NCI-H187 (cell line): Measurements from ENCODE around the gene RBM33.
"Not testable (repeated sequence)": the region's sequence is repeated elsewhere in the genome, so short reads cannot be mapped to it uniquely, and the experiment has no call there.

Experiments used
- DNase-seq, 2 experiments: peaks; one replicate each; lab custom pipeline; 2025; lab: John Stamatoyannopoulos, UW

The RBM33 gene

DNA sequence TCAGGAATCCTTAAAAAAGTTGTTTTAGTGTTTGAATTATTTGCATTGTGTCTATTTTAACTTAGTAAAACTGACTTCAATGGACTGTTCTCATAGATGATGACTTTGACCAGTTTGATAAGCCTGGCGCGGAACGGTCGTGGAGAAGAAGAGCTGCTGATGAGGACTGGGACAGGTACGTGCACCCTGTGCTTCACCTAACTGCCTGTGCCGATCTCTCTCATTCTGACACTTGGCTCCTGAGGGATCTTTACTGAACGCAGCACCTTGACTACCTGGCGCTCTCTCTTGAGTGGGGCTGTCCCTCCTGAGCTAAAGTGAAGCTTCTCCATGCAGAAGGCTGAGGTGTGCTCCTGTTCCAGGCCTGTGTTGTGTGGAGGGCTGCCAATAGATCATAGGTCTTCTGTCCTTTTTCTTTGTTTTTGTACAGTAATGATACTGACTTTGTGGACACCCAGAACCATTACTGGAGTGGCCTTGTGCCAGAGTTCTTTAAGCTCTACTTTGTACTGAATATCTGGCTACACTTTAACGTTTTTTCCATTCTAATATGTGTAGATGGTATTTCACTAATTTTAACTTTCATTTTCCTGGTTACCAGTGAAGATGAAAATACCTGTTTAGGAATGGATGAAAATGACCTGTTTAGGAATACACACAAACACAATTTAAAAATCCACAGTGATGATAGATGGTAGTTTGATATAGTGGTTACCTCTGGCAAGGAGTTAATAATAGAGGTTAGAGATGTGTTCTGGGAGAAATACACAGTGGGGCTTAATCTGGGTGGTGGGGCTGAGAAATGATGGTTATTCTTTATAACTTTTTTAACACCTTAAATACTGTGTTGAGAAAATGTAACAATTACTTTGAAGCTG is 20.9 kb downstream of the RBM33 start:
- DNase-seq = no peak

DNA sequence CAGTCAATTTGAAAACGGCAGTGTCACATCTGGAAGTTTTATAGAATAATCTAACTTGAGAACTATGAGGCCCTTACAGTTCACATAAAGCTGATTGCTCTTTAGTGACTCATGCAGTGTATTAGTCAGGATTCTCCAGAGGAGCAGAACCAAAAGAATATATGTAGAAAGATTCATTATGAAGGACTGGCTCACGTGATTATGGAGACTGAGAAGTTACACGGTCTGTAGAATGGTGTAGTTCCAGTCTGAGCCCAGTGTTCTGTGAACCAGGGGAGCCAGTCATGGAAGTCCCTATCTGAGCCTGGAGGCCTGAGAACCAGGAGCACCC is 21.5 kb downstream of the RBM33 start:
- no peak for DNase-seq

DNA sequence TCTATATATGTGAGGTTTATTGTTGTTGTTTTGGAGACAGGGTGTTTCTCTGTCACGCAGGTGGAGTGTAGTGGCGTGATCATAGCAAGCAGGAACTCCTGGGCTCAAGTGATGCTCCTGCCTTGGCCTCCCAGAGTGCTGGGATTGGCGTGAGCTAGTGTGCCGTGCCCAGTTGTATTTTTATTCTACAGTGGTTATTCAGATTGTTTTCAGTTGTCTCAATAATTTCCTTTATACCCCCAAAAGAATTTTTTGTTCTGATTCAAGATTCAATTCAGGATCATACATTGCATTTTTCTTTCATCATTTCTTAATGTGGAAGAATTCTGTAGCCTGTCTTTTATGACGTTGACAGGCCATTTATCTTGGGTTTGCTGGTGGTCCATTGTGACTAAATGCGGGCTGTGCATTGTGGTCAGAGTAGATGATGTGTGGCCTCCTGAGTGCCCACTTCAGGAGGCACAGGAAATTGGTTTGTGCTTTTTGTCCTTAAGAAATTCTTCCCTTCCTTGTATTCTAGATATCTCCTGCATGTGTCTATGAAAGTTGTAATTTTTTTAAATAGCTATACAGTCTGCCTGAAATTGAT is 22.9 kb downstream of the RBM33 start:
- no peak for DNase-seq

DNA sequence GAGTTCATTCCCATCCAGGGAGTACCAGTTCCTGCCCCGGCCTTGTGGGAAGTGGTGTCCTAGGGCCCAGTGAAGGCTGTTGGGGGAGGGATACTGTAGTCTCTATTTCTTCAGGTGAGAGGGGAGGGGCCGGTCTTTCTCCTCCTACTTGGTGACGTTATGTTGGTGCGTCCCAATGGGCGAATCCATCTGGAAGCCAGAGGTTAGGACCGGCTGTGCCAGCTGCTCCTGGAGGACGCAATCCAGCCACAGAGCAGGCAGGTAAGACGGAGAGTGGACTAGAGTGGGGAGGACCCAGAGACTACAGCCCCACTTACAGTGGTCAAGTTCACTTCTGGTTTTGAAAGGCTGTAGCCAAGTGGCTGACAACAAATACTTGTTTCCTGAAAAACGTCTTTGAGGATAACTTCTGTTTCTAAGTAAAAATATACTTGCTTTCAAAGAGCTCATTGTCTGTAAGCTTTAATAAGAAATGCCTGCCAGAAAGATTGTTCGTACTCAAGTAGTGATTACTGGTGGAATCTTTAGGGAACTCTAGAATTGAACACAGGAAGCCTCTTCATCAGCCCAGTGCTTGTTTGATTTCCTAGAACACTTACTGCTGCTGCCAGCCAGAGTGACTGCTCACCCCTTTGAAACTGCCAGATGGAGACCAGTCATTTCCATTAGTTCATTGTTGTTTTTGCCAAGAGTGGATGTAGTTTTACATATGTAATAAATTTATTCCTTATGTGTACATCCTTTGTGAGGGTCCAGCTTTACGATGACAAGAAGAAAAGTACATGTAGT is 25.4 kb downstream of the RBM33 start:
- DNase-seq = no peak

DNA sequence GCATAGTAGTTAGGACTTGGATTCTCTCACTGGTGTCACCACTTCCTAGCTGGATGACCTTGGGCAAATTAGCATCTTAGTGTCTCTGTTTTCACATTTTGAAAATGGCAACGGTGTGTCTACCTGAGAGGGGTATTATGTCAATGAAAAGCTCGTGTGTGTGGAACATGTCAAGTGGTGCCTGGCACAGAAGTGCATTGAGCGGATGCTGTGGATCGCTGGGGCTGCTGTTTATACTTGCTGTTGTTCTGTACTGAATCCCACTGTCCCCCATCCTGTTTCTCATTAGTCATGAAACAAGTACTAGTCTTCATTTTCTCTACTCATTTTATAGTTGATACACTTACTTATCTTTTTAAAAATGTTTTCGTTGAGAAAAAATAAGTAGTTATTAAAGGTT is 26.1 kb downstream of the RBM33 start:
- DNase-seq = no peak

DNA sequence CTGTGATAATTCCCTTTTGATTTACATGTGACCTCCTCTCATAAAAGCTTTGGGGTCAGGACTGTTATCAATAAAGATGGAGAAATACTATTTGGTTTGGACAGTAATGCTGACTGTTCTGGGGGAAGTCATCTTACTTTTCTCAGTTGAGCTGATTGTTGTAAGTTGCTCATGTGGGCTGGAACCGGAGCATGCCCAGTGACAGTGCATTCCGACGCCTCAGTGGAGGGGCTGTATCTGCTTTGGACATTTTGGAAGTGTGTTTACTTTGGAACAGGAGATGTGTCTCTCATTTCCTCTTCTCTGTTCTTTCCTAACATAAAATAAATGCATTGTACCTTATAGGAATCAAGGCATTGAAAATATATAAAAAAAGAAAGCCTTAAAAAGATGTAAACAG is 30.1 kb downstream of the RBM33 start:
- no peak for DNase-seq

DNA sequence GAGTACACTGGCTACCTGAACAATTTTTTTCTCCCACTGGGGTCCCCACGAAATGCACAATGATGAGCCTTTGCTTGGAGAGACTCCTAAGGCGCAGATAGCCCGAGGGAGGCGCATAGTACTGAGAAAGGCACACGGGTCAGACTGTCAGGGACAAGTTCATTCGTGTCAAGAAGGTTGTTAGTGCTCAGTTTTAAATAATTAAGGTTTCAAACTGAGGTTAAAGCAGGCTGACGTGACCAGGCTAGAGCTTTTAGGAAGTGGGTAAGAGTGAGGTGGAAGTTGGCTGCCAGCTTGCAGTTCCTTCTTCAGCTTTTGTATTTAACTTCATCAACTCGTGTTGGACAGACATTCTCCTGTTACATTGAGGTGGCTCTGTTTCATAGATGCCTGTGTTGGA is 31.6 kb downstream of the RBM33 start:
- DNase-seq = no peak

DNA sequence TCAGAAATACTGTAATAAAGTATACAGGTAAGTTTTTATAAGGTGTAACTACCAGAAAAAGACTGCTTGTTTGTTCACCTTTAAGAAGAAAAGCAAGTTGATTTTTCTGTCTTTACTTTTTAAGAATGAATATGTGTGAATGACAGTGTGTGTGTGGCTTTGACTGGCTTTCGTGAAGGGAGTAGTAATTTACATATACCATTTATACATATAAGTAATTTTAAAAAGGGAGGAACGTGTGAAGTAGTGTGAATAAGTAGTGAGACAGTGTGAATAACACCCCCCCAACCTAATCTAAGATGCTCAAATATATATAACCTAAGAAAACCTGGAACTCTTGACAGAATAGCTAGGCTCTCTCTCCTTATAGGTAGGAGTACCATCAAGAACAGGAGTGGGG is 33.2 kb downstream of the RBM33 start:
- DNase-seq = no peak

DNA sequence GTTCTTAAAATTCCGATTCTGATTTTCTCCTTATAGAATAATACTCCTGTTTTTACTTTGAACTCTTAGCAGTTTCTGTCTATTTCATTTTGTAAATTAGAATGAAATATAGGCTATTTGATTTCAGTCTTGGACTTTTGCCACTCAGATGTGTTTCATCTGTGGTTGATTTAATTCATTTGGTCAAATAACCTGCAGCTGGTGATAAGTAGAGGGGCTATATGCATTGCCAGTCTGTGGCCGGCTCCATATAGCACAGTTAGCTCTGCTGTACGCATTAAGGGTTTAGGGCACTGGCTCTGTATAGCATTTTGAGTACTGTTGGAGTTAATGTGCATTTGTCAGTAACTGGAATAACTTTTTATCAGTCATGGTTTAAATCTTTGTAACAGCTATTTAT is 35.7 kb downstream of the RBM33 start:
- no peak for DNase-seq

DNA sequence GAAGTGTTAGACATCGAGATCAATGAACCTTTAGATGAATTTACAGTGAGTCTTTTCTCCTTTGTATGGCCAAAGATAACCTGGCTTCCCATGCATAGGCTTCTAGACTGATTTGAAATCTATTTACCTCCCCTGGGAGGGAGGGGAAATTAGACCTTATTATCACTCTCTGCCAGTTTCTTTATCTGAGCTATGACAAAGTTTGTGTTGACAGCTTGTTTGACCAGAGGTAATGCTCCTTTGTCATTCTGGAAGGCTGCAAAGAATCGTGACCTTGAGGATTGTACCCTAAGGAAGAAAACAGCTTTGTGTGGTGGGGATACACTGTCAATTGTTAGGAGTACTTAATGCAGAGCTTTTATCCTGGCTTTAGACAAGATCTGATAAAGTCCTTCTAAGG is 36.4 kb downstream of the RBM33 start:
- no peak for DNase-seq

DNA sequence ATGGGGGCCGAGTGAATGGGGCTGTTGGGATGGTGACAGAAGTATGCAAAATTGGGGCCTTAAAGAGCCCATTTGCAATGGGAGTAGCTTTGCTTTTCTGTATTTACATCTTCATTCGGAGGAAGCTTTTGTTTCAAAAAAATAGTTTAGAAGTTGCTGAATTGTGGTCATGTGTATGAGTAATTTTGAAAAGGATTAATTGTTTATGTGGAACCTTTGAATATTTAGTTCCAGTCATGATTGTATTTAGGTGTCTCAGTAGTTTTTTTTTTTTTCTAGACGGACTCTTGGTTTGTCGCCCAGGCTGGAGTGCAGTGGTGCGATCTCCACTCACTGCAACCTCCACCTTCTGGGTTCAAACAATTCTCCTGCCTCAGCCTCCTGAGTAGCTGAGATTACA is 37.2 kb downstream of the RBM33 start:
- no peak for DNase-seq

DNA sequence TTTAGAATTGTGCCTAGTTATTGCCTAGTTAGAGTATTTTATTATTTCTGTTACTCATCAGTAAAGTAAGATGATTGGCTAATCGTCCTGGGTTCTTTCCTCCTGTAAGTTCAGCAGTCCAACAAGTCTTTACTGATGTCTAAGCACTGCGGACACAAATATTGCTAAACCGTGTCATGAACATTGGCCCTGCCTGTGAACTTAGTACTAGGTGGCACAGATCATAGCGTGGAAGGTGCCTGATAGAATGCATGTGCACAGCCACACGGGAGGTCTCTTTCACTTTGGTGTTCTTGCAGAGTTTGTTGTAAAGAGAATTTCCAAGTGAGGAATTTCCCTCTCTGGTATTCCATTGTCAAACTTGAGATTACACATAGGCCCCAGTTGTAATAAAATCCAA is 38.0 kb downstream of the RBM33 start:
- no peak for DNase-seq

DNA sequence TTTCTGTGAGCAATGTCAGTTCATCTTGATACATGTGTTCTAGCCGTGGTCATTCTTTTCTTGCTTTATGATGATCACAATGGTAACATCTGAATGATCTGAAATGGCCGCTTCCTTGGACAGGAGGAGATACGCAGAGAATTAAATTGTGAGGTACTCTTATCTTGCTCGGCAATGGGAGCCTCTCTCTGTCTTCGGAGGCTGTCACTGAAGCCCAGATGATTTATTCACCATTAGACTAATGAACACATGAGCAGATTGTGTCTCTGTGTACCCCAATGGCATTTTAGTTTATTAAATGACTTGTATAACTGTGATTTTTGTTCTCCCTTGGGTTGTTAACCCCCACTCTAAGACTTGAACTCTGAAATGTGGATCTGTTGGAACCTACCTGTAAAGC is 38.6 kb downstream of the RBM33 start:
- DNase-seq = no peak

DNA sequence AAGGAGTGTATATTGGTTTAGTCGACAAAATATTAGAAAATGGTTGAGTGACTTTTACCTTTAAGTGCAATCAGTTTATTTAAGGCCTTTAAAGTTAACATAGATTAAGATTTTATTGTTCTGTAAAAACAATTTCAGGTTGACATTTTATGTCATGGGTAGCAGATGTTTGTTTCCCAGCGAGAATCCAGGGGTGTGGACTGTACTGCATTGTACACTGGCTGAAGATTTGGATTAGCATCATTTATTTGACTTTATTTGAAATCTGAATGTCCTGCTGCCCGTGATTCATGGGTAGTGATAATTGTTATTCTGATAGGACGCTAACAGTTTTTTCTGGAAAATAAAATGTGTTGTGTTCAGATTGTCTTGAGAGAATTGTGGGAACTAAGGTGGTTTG is 39.3 kb downstream of the RBM33 start:
- no peak for DNase-seq

DNA sequence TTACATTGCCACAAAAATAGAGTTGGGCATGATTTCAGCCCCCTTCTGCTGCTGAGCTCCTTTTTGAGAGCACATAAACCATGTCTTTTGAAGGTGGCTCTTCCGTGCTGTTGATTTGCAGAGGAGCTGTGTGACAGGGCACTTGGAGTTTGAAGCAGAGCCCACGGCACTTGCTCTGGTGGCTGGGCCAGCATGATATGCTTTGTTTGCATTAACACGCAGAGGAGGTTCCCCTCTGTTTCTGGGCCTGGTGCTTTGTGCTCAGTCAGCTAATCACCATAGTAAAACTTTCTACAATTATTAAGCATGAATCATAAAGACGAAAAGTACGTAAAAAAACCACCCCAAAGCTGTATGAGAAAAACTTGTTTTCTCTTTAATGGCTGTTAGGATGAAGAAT is 40.1 kb downstream of the RBM33 start:
- no peak for DNase-seq

DNA sequence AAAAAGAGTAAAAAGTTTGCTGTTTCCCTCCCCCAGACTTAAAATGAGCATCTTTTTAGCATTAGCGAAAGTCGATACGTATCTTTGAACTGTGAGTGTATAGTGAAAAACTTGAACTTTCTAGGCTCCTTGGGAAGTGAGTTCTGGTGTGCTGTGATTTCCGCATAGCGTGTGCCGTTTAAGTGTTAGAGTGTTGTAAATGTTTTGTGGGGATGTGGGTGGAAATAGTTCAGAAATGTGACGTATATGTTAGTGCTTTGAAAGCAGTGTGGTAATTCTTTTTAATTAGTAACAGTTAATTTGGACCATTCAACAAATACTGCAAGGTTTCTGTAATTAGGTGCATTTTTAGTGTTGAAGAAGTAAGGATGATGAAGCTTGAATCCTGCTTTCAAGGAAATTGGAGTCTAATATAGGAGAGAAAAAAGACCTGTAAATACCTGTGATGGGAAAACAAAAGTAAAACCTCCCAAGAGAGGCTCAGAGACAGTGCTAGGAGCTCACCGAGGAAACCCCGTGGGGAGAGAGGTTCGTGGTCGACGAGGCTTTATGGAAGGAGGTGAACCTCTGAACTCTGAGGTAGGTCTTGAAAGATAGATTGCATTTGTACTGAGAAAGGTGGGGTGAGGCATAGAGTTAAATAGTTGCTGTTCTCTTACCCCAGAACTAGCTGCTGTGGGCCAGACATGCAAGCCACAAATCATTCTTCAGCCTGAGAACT is 40.8 kb downstream of the RBM33 start:
- DNase-seq = no peak

DNA sequence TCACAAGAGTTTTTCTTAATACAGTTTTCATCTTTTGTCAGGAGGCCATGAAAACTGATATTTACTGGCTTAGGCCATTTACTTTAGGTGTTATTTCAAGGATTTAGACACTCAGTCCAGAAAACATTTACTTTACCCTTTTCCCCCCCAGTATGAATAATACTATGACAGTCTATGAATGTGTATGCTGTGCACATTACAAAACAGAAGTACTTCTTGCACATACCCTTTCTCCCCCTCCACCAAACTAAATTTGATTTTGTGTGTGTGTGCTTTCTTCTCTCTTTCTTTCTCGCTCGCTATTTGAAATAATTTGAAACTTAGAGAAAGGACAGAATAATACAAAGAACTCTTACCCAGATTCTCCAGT is 41.3 kb downstream of the RBM33 start:
- no peak for DNase-seq

DNA sequence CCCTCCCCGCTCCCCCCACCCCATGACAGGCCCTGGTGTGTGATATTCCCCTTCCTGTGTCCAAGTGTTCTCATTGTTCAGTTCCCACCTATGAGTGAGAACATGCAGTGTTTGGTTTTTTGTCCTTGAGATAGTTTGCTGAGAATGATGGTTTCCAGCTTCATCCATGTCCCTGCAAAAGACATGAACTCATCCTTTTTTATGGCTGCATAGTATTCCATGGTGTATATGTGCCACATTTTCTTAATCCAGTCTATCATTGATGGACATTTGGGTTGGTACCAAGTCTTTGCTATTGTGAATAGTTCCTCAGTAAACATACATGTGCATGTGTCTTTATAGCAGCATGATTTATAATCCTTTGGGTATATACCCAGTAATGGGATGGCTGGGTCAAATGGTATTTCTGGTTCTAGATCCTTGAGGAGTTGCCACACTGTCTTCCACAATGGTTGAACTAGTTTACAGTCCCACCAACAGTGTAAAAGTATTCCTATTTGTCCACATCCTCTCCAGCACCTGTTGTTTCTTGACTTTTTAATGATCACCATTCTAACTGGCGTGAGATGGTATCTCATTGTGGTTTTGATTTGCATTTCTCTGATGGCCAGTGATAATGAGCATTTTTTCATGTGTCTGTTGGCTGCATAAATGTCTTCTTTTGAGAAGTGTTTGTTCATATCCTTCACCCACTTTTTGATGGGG is 42.3 kb downstream of the RBM33 start:
- DNase-seq = not testable (repeated sequence)

DNA sequence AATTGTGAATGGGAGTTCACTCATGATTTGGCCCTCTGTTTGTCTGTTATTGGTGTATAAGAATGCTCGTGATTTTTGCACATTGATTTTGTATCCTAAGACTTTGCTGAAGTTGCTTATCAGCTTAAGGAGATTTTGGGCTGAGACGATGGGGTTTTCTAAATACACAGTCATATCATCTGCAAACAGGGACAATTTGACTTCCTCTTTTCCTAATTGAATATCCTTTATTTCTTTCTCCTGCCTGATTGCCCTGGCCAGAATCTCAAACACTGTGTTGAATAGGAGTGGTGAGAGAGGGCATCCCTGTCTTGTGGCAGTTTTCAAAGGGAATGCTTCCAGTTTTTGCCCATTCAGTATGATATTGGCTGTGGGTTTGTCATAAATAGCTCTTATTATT is 43.8 kb downstream of the RBM33 start:
- not testable (repeated sequence) for DNase-seq

DNA sequence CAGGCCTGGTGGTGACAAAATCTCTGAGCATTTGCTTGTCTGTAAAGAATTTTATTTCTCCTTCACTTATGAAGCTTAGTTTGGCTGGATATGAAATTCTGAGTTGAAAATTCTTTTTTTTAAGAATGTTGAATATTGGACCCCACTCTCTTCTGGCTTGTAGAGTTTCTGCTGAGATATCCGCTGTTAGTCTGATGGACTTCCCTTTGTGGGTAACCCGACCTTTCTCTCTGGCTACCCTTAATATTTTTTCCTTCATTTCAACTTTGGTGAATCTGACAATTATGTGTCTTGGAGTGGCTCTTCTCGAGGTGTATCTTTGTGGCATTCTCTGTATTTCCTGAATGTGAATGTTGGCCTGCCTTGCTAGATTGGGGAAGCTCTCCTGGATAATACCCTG is 46.2 kb downstream of the RBM33 start:
- DNase-seq = not testable (repeated sequence)

DNA sequence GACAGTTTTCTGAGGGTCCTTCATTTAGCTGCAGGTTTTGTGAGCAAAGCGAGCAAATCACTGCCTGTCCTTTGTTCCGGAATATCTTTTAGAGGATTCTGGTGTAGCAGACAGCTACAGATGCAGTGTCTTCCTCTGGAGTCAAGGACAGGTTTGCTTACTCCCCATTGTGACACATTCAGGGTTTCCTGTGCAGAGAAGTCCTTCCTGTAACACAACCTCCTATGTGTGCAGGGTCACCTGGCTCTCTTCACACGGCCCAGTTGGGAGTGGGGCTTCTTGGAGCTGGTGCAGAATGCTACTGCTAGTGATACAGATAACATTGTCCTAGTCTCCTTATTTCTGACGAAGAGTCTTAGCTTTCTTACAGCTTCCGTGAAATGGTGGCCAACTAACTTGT is 47.9 kb downstream of the RBM33 start:
- DNase-seq = no peak

DNA sequence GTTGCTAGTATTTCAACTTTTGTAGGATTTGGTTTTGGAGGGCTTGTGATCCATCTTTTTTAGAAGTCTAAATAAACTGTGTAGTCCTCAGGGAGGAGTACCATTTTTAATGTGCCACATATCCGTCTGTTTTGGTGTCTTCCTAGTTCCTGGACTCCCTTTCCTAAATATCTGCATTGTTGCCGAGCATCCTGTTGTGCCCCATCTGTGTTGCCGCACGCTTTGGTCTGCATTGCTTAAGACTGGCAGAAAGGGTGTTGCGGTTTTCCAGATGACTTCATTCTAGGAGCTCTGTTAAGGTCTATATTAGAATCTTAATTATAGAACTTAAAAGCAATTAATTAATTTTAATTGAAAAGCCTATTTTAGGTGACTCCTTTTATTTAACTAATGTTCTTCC is 49.4 kb downstream of the RBM33 start:
- no peak for DNase-seq
